ENCODE measurements around the gene AKAP13. TPM values are rescaled to one million over a fixed set of nuclear protein-coding genes. Genes with fewer than 3 reads are reported as not detected.
A peak's percentile ranks its signal among the peaks of the same experiment; 100 is the strongest.
"Not testable (repeated sequence)": the region's sequence is repeated elsewhere in the genome, so short reads cannot be mapped to it uniquely, and the experiment has no call there.

The AKAP13 gene
- total RNA-seq, 1 donor from 2014 or later = 238 TPM

DNA sequence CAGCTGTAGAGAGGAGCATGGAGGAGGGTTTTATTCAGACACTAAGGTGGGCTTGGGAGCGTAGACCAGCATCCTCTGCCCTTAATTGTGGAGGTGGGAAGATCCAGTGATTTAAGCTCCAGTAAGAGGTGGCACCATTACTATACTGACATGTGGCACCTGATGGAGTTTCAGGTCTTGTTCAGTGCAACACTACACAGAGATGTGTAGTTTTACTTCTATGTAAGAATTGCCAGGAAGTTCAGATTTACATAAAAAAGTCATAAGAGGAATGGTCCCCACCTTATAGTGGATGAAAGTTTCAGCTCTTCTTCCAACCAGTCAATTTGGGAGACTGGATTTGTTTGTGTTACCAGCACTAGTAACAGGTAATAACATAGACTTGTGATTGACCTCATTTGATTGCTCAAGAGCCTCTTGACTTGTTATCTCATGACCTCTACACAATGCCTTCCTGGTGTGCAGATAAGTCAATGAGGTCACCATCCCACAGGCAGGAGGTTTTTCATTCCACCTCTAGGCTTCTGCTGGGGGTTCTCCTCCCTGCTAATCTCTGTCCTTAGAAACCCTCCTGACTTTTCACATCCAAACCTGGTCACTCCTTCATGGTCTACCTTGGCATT, 33.8 kb upstream of the AKAP13 start:
- DNase-seq (ENCODE audit: low spot score); ATAC-seq; intact Hi-C loops (cut with DNase I): not testable (repeated sequence)

- DNase-seq (ENCODE audit: low spot score); intact Hi-C loops (cut with DNase I): not testable (repeated sequence)
- peak; percentile 80 for ATAC-seq
Measured at GRCh38 chr15:85347264-85348047, 32.9 kb upstream of the AKAP13 start.

DNA sequence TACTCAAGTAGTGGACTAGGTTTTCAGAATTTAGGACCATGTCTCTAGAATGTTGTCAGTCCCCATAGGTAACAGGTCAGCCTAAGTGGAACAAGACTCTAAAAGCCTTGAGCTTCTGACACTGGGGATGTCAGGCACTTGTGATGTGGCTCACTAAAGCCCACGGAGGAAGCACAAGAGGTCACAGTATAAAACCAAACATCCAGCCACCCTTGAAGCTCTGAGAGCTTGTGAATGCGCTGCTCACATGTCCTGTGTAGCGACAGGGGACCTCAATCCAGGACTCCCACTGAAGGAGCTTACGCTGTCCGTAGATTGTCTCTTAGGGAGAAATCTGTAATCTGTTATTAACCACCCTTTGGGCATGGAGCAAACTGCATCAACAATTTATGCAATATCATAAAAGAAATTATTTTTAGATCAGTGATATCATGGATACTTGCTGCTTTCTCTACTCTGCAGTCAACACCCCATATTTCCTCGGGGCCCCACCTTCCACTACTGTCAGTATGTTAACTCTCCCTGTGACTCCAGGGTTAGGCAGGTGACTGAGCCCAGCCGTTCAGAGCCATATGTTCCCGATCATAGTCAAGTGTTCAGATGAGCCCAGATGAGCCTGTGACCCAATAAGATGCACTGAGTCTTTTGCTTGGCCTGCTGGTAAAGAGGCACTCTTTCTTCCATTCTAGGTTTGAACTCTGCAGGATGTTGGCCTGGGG, 32.2 kb upstream of the AKAP13 start:
- intact Hi-C loops (cut with DNase I); DNase-seq (ENCODE audit: low spot score): not testable (repeated sequence)
- ATAC-seq = peak; percentile 7

- DNase-seq (ENCODE audit: low spot score); intact Hi-C loops (cut with DNase I); ATAC-seq: not testable (repeated sequence)
Measured at GRCh38 chr15:85349062-85349461, 31.3 kb upstream of the AKAP13 start.

DNA sequence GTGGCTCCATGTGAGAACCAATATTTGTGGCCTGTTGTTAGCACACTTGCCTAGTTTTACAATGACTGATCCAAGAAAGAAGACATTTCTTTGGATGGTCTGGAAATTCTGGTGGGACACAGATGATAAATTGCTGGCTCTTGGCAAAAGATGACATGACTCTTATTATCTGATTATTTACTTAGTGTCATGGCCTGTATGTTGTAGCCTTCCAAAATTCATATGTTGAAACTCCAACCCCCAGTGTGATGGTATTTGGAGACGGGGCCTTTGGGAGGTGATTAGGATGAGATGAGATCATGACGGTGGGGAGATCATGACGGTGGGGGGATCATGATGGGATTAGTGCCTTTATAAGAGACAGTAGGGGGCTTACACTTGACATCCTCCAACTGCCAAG, 30.0 kb upstream of the AKAP13 start:
- ATAC-seq = no peak
- DNase-seq (ENCODE audit: low spot score) = no peak
- intact Hi-C loops (cut with DNase I) = no loop called here

DNA sequence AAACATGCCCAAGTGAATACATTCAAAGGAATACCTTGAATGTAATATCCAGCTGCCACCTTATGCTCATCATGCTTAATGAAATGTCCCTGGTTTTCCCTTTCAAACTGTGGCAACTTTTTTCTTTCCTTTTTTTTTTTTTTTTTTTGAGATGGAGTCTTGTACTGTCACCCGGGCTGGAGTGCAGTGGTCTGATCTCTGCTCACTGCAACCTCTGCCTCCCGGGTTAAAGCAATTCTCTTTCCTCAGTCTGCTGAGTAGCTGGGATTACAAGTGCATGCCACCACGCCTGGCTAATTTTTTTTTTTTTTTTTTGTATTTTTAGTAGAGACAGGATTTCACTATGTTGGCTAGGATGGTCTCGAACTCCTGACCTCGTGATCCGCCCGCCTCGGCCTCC, 28.9 kb upstream of the AKAP13 start:
- DNase-seq (ENCODE audit: low spot score); ATAC-seq; intact Hi-C loops (cut with DNase I): not testable (repeated sequence)

DNA sequence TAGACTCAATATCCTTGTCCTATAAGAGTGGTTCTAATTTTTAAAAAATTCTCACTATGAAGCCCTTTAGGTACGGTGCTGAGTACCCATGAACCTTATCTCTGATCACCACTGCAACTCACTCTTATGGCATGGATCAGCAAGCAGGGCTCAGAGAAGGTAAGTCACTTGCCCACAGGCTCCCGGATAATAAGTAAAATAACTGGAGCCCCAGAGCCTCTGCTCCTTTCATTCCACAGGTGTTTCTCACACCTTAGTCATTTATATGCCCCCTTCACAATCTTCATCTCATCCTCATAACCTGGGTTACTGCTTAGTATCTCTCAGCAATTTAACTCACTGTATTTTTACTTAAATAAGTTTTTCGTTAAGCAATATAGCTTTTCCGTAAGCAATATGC, 28.4 kb upstream of the AKAP13 start:
- intact Hi-C loops (cut with DNase I) = no loop called here
- no peak for DNase-seq (ENCODE audit: low spot score)
- no peak for ATAC-seq

DNA sequence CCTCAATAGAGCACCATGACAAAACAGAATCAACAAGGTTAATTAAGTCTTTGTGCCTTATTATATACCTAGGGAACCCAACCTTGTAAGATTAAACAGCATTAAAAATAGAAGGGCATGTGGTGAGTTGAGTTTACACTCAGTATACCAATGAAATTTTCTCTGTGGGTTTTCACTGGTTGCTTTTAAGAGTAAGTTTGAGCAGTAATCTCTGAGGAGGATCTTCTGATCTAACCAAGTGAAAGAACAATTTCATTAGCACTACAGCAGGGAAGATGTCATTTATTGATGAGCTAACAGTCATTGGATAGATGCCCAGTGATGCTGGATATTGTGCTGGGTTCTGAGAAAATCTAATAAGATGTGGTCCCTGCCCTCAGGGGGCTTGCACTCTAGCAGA, 26.9 kb upstream of the AKAP13 start:
- ATAC-seq (no peak), DNase-seq (ENCODE audit: low spot score) (no peak)
- intact Hi-C loops (cut with DNase I) = no loop called here

DNA sequence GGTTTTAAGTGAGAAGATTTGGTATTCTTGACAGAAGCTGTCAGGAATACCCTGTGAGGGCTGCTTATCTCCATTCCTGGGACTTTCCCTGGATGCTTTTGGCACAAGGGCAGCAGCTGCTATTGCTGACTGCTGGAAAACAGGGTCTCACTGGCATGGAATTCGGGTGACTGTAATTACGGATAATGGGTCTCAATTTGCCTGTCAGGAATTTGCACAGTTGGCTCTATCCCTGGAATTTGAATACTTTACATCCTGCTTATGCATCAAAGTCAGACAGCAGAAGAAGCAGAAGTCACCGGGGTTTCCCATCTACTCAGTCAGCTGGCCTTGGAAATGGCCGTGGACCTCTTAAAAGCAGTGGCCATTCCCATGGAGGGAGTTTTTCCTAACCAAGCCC, 25.9 kb upstream of the AKAP13 start:
- no peak for DNase-seq (ENCODE audit: low spot score)
- no peak for ATAC-seq
- intact Hi-C loops (cut with DNase I) = no loop called here

DNA sequence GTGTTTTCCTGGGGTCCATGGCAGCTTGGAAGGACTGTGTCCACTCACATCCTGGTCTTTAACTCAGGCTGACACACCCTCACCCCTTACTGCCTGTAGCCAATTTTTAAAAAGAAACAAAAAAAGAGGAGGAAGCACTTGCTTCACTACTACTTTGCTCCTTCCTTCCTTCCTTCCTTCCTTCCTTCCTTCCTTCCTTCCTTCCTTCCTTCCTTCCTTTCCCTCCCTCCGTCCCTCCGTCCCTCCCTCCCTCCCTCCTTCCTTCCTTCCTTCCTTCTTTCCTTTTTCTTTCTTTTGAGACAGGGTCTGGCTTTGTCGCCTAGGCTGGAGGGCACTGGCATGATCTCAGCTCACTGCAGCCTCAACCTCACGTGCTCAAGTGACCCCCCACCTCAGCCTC, 25.5 kb upstream of the AKAP13 start:
- intact Hi-C loops (cut with DNase I) = no loop called here
- ATAC-seq = no peak
- DNase-seq (ENCODE audit: low spot score) = no peak

DNA sequence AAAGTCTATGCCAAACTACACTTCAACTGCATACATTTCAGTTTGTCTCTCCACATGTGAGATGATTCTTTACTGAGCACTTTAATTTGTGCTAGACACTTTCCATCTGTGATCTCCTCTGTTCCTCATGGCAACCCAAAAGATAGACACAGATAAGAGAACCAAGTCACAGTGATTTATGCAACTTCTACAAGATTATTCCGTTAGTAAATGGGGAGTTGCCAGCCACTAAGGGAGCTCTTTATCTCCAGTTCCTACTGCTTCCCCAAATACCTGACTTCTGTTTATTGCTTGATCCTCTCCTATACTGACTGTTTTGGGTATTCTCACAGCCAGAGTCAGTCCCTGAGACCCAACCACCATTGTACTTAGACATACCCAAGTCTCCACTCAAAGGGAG, 24.1 kb upstream of the AKAP13 start:
- intact Hi-C loops (cut with DNase I) = no loop called here
- DNase-seq (ENCODE audit: low spot score) (no peak), ATAC-seq (no peak)

GRCh38 chr15:85361323-85361722, 19.1 kb upstream of the AKAP13 start:
- ATAC-seq (no peak), DNase-seq (ENCODE audit: low spot score) (no peak)
- intact Hi-C loops (cut with DNase I) = no loop called here

GRCh38 chr15:85362436-85363081, 17.8 kb upstream of the AKAP13 start:
- intact Hi-C loops (cut with DNase I) = no loop called here
- DNase-seq (ENCODE audit: low spot score) (no peak), ATAC-seq (no peak)

DNA sequence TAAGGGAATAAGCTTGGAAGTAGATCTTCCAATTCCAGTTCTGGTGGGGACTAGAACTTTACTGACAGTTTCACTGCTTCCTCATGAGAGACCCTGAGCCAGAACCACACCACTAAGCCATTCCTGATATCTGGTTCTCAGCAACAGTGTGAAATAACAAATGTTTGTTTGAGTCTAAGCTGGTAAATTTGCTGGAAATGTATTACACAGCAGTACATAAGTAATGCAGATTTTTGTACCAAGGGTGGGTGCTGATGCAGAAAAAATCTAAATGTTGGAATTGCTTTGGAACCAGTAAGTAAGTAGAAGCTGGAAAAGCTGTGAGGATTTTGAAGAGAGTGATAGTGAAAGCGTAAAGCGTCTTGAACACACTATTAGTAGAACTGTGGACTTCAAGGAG, 14.4 kb upstream of the AKAP13 start:
- intact Hi-C loops (cut with DNase I) = no loop called here
- DNase-seq (ENCODE audit: low spot score) (no peak), ATAC-seq (no peak)

DNA sequence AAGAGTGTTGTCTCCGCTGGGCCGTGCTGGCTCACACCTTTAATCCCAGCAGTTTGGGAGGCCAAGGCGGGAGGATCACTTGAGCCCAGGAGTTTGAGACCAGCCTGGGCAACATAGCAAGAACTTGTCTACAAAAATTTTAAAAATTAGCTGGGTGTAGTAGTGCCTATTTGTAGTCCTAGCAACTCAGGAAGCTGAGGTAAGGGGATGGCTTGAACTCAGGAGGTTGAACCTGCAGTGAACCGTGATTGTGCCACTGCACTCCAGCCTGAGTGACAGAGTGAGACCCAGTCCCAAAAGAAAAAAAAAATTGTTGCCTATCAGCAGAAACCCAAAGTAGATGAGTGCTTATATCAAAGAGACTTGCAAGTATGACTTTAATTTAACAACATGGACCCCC, 12.7 kb upstream of the AKAP13 start:
- no peak for DNase-seq (ENCODE audit: low spot score)
- intact Hi-C loops (cut with DNase I) = no loop called here
- ATAC-seq = no peak

DNA sequence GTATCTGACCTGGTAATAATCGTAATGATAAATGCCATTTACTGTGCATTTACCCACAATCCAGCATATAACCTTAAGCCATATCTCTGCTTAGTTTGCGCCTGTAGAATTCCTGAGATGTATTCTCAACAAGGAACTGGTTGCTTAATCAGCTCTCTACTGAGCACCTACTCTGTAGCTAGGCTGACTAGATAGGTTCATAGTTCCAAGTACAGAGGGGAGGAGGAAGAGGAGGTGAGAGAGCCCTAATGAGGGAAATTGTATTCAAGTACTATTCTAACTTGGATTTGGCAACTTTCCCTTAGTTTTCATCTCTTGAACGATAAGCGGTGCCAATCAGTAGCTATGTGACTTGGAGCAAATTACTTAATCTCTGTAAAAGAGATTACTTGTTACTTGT, 5.6 kb upstream of the AKAP13 start:
- intact Hi-C loops (cut with DNase I) = no loop called here
- no peak for ATAC-seq
- no peak for DNase-seq (ENCODE audit: low spot score)

- intact Hi-C loops (cut with DNase I) = no loop called here
- DNase-seq (ENCODE audit: low spot score) = no peak
- no peak for ATAC-seq
Measured at GRCh38 chr15:85377269-85377668, 3.1 kb upstream of the AKAP13 start.

DNA sequence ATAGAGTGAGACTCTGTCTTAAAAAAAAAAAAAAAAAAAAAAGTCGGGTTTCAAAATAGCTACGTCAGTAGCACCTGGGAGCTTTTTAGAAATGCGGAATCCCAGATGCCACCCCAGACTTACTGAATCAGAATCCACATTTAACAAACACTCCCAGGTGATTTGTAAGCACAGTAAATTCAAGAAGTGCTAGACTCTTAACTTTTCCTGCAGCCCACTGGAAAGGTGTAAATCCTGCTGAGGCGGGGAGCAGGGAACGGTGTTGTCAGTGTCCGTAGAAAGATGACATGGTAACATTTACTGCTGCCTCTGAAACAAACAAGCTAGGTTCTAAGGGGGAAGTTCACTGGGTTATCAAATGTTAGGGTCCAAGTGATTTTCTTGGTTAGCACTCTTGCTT, 2.4 kb upstream of the AKAP13 start:
- DNase-seq (ENCODE audit: low spot score) (no peak), ATAC-seq (no peak)
- intact Hi-C loops (cut with DNase I) = no loop called here

DNA sequence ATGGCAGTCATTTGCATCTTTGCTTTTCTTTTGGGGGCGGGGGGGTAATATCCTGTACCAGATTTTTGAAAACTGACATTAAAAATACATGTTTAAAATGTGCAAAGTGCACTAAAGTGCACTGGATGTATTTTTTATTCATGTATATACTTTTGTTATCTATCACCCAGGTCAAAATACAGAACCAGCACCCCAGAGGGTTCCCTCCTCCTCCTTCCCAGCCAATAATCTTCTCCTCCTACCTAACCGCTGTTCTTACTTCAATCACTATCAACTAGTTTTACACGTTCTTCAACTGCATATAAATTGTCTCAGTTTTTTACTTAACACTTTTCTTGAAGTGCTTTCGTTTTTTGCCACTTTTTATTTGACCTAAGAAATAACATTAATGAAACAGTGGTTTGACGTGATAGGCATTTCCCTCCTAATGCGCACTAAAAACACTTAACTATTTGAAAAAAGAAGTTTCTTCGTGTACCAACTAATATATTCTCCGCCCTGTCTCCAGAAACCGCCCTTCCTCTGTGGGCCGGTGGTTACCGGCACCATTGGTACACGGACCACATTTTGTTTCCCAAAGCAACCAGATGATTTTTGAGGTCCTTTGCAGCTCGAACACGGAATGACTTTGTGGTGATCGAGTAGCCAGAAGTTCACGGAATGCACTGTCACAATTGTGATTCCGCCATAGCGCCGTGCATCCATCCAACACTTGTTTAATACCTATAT, 836 bp upstream of the AKAP13 start:
- intact Hi-C loops (cut with DNase I) = loop anchor here (5.0 kb wide), 1 partner anchor 582 kb away; no protein-coding TSS in a partner anchor
- ATAC-seq = no peak
- DNase-seq (ENCODE audit: low spot score) = no peak
